PC-9 (cell line): Measurements from ENCODE around the gene MOV10L1.

ENCODE experiments used
- CTCF ChIP-seq: fragments of 200-600 bp; sonication (generic); conservative IDR thresholded peaks from 2 replicates; pipeline ENCODE4 v1.6.1; 2017; ENCODE audit warnings: mixed run types, antibody characterized with exemption, mild to moderate bottlenecking, moderate library complexity
- EZH2 ChIP-seq: fragments of 200-600 bp; sonication (generic); IDR thresholded peaks from 2 replicates; pipeline ENCODE4 v1.8.0; 2017; ENCODE audit warnings: antibody characterized with exemption, low read depth

- no peak for TF ChIP-seq CTCF
- no peak for TF ChIP-seq EZH2
Measured at GRCh38 chr22:50138041-50138440, 48.2 kb downstream of the MOV10L1 start.
